HepG2 (cell line): ENCODE data around the gene CCDC61. TPM values are rescaled to one million over a fixed set of nuclear protein-coding genes. Genes with fewer than 3 reads are reported as not detected.

Source experiments
- ATAC-seq: fragments of 200-7000 bp; cut with Tn5 transposase; 3 replicates; pipeline ENCODE4 v1.9.1; 2020; ENCODE audit warnings: mild to moderate bottlenecking, moderate library complexity
- BruUV-seq: library from RNA; stranded (reverse); fragments of 400-500 nt; replicated peaks from 2 replicates; lab custom pipeline; 2021; lab: Mats Ljungman, UMichigan
- CTCF ChIA-PET: fragments of 300-600 bp; formaldehyde crosslinking; extraction: SDS; loops from one replicate; lab custom pipeline; 2021; ENCODE audit warnings: low total read pairs, inconsistent platforms, low intra/inter-chr PET ratio; lab: Yijun Ruan, JAX
- POLR2A ChIA-PET: fragments of 350-600 bp; sonication (Branson Sonifier 250); formaldehyde crosslinking; loops from one replicate; lab custom pipeline; 2020; ENCODE audit warnings: antibody characterized with exemption, inconsistent platforms; lab: Yijun Ruan, JAX
- DNase-seq: peaks from one replicate; pipeline ENCODE4 v3.0.0-alpha.2; 2015; ENCODE audit warnings: low spot score
- FAIRE-seq: peaks from 3 replicates; lab custom pipeline; 2011; peaks lifted over from hg19 to GRCh38; lab: Jason Lieb, UNC
- H2AFZ ChIP-seq: one replicate; pipeline ENCODE4 v1.6.1; 2011; ENCODE audit warnings: low read length, inconsistent platforms
- H3K27ac ChIP-seq: fragments of 300-600 bp; 3 replicates; pipeline ENCODE4 v1.8.0; 2011; ENCODE audit warnings: mixed run types, mild to moderate bottlenecking, mixed read lengths, low read length, inconsistent platforms; ENCODE audit not compliant: insufficient read depth; ENCODE audit errors: extremely low read length
- H3K27me3 ChIP-seq, 2 experiments: fragments of 200-600 bp in 1 of 2; 2 replicates in 1 of 2; 3 replicates in 1 of 2; pipeline versions ENCODE4 v1.6.0 to v1.8.0; 2011; ENCODE audit warnings: low read length in 2 of 2, mild to moderate bottlenecking in 2 of 2, moderate library complexity in 2 of 2, inconsistent platforms in 1 of 2; ENCODE audit not compliant: insufficient read depth in 2 of 2, control insufficient read depth in 1 of 2
- H3K36me3 ChIP-seq, 2 experiments: fragments of 200-600 bp in 1 of 2; replicated peaks in 1 of 2; 2 replicates in 1 of 2; 3 replicates in 1 of 2; pipeline versions ENCODE4 v1.5.1 to v1.8.0; 2011; ENCODE audit warnings: low read length in 2 of 2, inconsistent platforms in 1 of 2; ENCODE audit not compliant: insufficient read depth in 2 of 2, control insufficient read depth in 1 of 2
- H3K4me1 ChIP-seq: 2 replicates; pipeline ENCODE4 v1.5.1; 2012; ENCODE audit warnings: low read length, inconsistent platforms; ENCODE audit not compliant: insufficient read depth
- H3K4me2 ChIP-seq: 2 replicates; pipeline ENCODE4 v1.6.0; 2011; ENCODE audit warnings: low read depth, low read length, inconsistent platforms
- H3K4me3 ChIP-seq, 3 experiments: fragments of 200-600 bp in 1 of 3; sonication (generic), shearing (Covaris generic) in 1 of 3; replicated peaks in 1 of 3; 2 replicates each; pipeline ENCODE4 v1.5.1; 2011 to 2016; ENCODE audit warnings: low read length in 3 of 3, inconsistent platforms in 2 of 3, low read depth in 2 of 3, mild to moderate bottlenecking in 2 of 3, control low read depth in 1 of 3, mixed read lengths in 1 of 3; ENCODE audit not compliant: insufficient read depth in 1 of 3
- H3K79me2 ChIP-seq: one replicate; pipeline ENCODE4 v1.6.1; 2011; ENCODE audit warnings: low read length, inconsistent platforms; ENCODE audit not compliant: insufficient read depth
- H3K9ac ChIP-seq: 2 replicates; pipeline ENCODE4 v1.6.0; 2011; ENCODE audit warnings: mild to moderate bottlenecking, low read depth, low read length, inconsistent platforms; ENCODE audit not compliant: insufficient read depth
- H3K9me3 ChIP-seq: 2 replicates; pipeline ENCODE4 v1.5.1; 2012; ENCODE audit warnings: mild to moderate bottlenecking, low read length
- H4K20me1 ChIP-seq: 2 replicates; pipeline ENCODE4 v1.6.0; 2011; ENCODE audit warnings: inconsistent platforms, mild to moderate bottlenecking, low read length, moderate library complexity; ENCODE audit not compliant: insufficient read depth
- ARID2 ChIP-seq: sonication (generic); formaldehyde crosslinking; IDR thresholded peaks from 2 replicates; pipeline ENCODE4 v1.8.1; 2022; ENCODE audit warnings: mild to moderate bottlenecking, missing genetic modification reagents, borderline replicate concordance
- CHD4 ChIP-seq: fragments of 200-600 bp; sonication (generic); IDR thresholded peaks from 2 replicates; pipeline ENCODE4 v1.7.0; 2017; ENCODE audit warnings: mild to moderate bottlenecking, low read length, borderline replicate concordance
- FOXK2 ChIP-seq: fragments of 450-650 bp; IDR thresholded peaks from 2 replicates; pipeline ENCODE4 v1.6.1; 2016
- HNF4A ChIP-seq: sonication (generic); formaldehyde crosslinking; IDR thresholded peaks from 2 replicates; pipeline ENCODE4 v1.4.0; 2020; ENCODE audit warnings: missing genetic modification reagents
- KDM4B ChIP-seq: sonication (generic); formaldehyde crosslinking; IDR thresholded peaks from 2 replicates; pipeline ENCODE4 v1.4.0; 2020; ENCODE audit warnings: missing genetic modification reagents
- MXD4 ChIP-seq: IDR thresholded peaks from 2 replicates; pipeline ENCODE4 v1.6.1; 2016; ENCODE audit warnings: mild to moderate bottlenecking, missing biosample characterization, missing genetic modification reagents
- POLR2AphosphoS2 ChIP-seq: IDR thresholded peaks from 2 replicates; pipeline ENCODE4 v1.6.1; 2011; ENCODE audit warnings: low read depth, low read length, improper control_type of control experiment
- RELA ChIP-seq: sonication (generic); formaldehyde crosslinking; IDR thresholded peaks from 2 replicates; pipeline ENCODE4 v1.4.0; 2020; ENCODE audit warnings: missing genetic modification reagents
- TCF7 ChIP-seq: sonication (generic); IDR thresholded peaks from 2 replicates; pipeline ENCODE4 v1.6.1; 2016; ENCODE audit warnings: antibody characterized with exemption, low read depth
- ZC3H13 ChIP-seq: sonication (generic); formaldehyde crosslinking; IDR thresholded peaks from 2 replicates; pipeline ENCODE4 v1.8.1; 2023; ENCODE audit warnings: mild to moderate bottlenecking, missing genetic modification reagents, moderate library complexity
- ZNF17 ChIP-seq: sonication (generic); formaldehyde crosslinking; IDR thresholded peaks from 2 replicates; pipeline ENCODE4 v1.5.0; 2020; ENCODE audit warnings: mild to moderate bottlenecking, missing genetic modification reagents
- ZNF18 ChIP-seq: sonication (generic); formaldehyde crosslinking; IDR thresholded peaks from 2 replicates; pipeline ENCODE4 v1.8.0; 2022; ENCODE audit warnings: mild to moderate bottlenecking, missing genetic modification reagents; ENCODE audit not compliant: insufficient replicate concordance
- WGBS: methylation state at CpG from one replicate; pipeline ENCODE4 v1.1.6; 2017; ENCODE audit warnings: low lambda C conversion rate; 5-methylcytosine and 5-hydroxymethylcytosine counted together
- in situ Hi-C: cut with HindIII; loops from 2 replicates; pipeline ENCODE4 v1.10.0; 2017; ENCODE audit warnings: low pct_unique_long_range_greater_than_20kb; ENCODE audit not compliant: extremely low pct_ligation_motif_present
- intact Hi-C: fragments of 100-400 bp; cut with micrococcal nuclease; formaldehyde crosslinking; loops from one replicate; pipeline ENCODE4 v1.10.0; 2022; ENCODE audit not compliant: unreplicated experiment
- polyA plus RNA-seq, 8 experiments: library from polyadenylated mRNA; depleted of rRNA in 3 of 8; stranded (reverse) in 7 of 8; unstranded in 1 of 8; fragments of >200 nt; fragmentation: Illumina TruSeq in 4 of 8; extraction: Trizol in 4 of 8; gene quantifications; 2 replicates each; pipeline versions ENCODE4 v1.2.1 to v1.2.3, GENCODE V29; 2011 to 2016; ENCODE audit warnings: low read depth in 4 of 8, missing spikeins in 1 of 8, mixed read lengths in 1 of 8; ENCODE audit not compliant: insufficient read depth in 1 of 8
- total RNA-seq, 5 experiments: library from RNA; depleted of rRNA; stranded (reverse); fragments of >200 nt; fragmentation: Illumina TruSeq; extraction: Trizol; gene quantifications; 2 replicates each; pipeline ENCODE4 v1.2.3, GENCODE V29; 2016; ENCODE audit warnings: low read depth in 1 of 5

CCDC61 gene
- total and polyA plus RNA-seq, 2 of the 13 experiments (the other 11 are each of a cell fraction or from before 2014, with no cell fraction given) = 4.2 to 4.9 TPM

GRCh38 chr19:46060012-46060411, 64.7 kb downstream of the CCDC61 start:
- Histone ChIP-seq H4K20me1 (no peaks in the 10 kb centered on the region), H3K4me3 (no peak overlapping the region), H3K4me2 (no peak overlapping the region), H3K4me1 (peaks cover 27% of the 10 kb centered on the region), H3K79me2 (no peaks in the 10 kb centered on the region), H3K9me3 (peaks cover 14% of the 10 kb centered on the region), H2AFZ (no peak overlapping the region), H3K36me3 (no peaks in the 10 kb centered on the region), H3K27ac (no peak overlapping the region), H3K9ac (no peak overlapping the region), H3K27me3 (no peaks in the 10 kb centered on the region)
- no peak for DNase-seq
- FAIRE-seq = no peak
- 85% methylated on average over 2 of the region's 2 CpGs for WGBS
- in situ Hi-C loops = no loop called here
- ChIA-PET CTCF (no interaction called here), POLR2A (no interaction called here)
- ATAC-seq = no peak
- no peak for TF ChIP-seq MXD4 (CRISPR knock-in tag)
- TF ChIP-seq FOXK2 = no peak
- TF ChIP-seq KDM4B (CRISPR knock-in tag) = no peak
- no peak for TF ChIP-seq ARID2
- TF ChIP-seq RELA (CRISPR knock-in tag) = no peak
- TF ChIP-seq POLR2AphosphoS2 = no peak
- intact Hi-C loops = no loop called here
- BruUV-seq = no TSS peak

- no peak overlapping the region for H3K9ac ChIP-seq
- BruUV-seq = no TSS peak
- no peak overlapping the region for H3K27ac ChIP-seq
- intact Hi-C loops = no loop called here
- H3K36me3 ChIP-seq = no peaks in the 10 kb centered on the region
- peaks cover 37% of the 10 kb centered on the region for H3K4me1 ChIP-seq
- in situ Hi-C loops = no loop called here
- DNase-seq = peak; percentile 19
- WGBS = 50% methylated on average over 3 of the region's 3 CpGs
- no peak overlapping the region for H3K4me2 ChIP-seq
- POLR2A ChIA-PET = no interaction called here
- no peak for FAIRE-seq
- no peak overlapping the region for H2AFZ ChIP-seq
- H3K79me2 ChIP-seq = no peaks in the 10 kb centered on the region
- H3K4me3 ChIP-seq = no peak overlapping the region
- H3K27me3 ChIP-seq = no peaks in the 10 kb centered on the region
- 0 out of 2 replicates have a peak, but pooled peaks have one; percentile 16 for TF ChIP-seq HNF4A (CRISPR knock-in tag)
- TF ChIP-seq ZNF17 (CRISPR knock-in tag) = no peak
- TF ChIP-seq ZNF18 (CRISPR knock-in tag) = no peak
- no peak for TF ChIP-seq CHD4
- 0 out of 2 replicates have a peak, but pooled peaks have one; percentile 13 for TF ChIP-seq TCF7
- TF ChIP-seq ZC3H13 = no peak
- TF ChIP-seq, all 625 proteins: peak for 2
- Histone ChIP-seq H3K9me3 (peaks cover 14% of the 10 kb centered on the region), H4K20me1 (no peaks in the 10 kb centered on the region)
- ATAC-seq = no peak
- CTCF ChIA-PET = no interaction called here
Observed at GRCh38 chr19:46063201-46063600, 67.9 kb downstream of the CCDC61 start.
